Femur (tissue), 1 donor: ENCODE measurements around the gene TRAPPC13.

Experiments used
- DNase-seq: peaks from one replicate; pipeline ENCODE4 v3.0.0-alpha.2; 2017

The TRAPPC13 gene

GRCh38 chr5:65693121-65693520, 68.3 kb downstream of the TRAPPC13 start:
- DNase-seq: no peak

- DNase-seq: no peak
Measured at GRCh38 chr5:65695162-65695755, 70.4 kb downstream of the TRAPPC13 start.

GRCh38 chr5:65695896-65696295, 71.1 kb downstream of the TRAPPC13 start:
- DNase-seq: no peak

GRCh38 chr5:65696892-65697291, 72.1 kb downstream of the TRAPPC13 start:
- DNase-seq: no peak

GRCh38 chr5:65699338-65699737, 74.5 kb downstream of the TRAPPC13 start:
- DNase-seq: no peak

DNA sequence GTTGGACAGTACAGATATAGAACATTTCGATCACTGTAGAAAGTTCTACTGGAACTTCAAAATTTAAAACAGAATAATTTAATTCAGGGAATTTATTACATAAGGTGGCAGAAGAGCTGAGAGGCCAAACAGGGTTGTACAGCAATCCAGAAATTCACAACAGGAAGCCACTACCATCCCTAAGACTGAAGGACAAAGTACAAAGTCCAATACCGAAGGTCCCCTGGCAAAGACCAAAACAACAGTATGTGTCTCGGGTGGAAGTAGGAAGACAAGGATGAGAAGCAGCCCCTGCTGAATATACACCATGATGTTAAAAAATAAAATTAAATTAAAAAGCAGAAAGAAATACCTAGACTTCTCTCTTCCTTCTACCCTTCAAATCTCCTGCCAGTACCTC, 77.2 kb downstream of the TRAPPC13 start:
- DNase-seq: no peak

DNA sequence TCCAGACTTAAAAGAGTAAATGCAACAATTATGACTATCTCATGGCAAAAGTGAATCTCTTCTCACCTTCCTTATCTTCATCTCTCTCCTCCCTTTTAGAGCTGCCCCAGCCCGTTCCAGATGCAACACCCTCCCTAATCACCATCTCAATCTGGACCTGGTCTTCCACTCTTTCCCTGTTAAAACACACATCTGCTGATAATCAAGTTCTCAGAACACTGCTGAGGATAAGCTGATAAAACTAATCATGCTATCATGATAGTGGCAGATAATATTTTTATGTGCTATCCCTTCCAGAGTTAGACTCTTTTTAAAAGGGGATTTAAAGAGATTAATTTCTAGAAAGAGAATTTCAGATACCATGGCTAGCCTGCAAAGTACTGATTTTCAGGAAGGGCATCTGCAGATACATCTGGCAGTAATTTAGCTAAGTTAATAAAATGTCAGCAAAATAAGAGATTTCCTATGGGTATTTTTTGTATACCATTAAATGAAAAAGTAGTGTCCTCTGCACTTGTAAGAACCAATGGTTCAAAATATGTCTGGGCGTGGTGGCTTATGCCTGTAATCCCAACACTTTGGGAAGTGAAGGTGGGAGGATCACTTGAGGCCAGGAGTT, 79.9 kb downstream of the TRAPPC13 start:
- no peak for DNase-seq

- DNase-seq: no peak
Measured at GRCh38 chr5:65707663-65708062, 82.8 kb downstream of the TRAPPC13 start.

DNA sequence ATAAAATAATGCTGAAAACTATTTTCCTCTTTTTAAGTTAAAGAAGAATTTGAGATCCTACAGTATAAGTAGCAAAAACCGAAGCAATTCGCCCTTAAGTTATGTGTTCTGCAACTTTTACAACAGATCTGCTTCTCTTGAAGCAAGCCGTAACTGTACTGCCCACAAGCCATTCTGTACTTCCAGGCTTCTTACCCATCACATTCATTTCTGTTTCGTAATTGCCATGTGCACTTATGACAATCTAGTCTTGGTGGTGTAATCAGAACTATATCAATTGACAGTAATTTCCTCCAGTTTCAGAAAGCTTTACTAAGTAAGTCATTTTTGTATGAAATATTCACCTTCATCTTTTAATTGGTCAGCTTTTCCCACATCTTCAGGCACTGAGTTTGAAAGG, 83.3 kb downstream of the TRAPPC13 start:
- no peak for DNase-seq
